GM23248 (cell line): ENCODE measurements around the gene DLG3.

Experiments
- EZH2 ChIP-seq: fragments of 200-600 bp; sonication (generic); IDR thresholded peaks from 2 replicates; pipeline ENCODE4 v1.6.1; 2018; ENCODE audit warnings: antibody characterized with exemption, mild to moderate bottlenecking; ENCODE audit not compliant: insufficient read depth, poor library complexity, severe bottlenecking
- EZH2phosphoT487 ChIP-seq: fragments of 200-600 bp; sonication (generic); IDR thresholded peaks from 2 replicates; pipeline ENCODE4 v1.6.1; 2018; ENCODE audit warnings: antibody characterized with exemption, moderate library complexity, mild to moderate bottlenecking, low read depth; ENCODE audit not compliant: insufficient read depth

DNA sequence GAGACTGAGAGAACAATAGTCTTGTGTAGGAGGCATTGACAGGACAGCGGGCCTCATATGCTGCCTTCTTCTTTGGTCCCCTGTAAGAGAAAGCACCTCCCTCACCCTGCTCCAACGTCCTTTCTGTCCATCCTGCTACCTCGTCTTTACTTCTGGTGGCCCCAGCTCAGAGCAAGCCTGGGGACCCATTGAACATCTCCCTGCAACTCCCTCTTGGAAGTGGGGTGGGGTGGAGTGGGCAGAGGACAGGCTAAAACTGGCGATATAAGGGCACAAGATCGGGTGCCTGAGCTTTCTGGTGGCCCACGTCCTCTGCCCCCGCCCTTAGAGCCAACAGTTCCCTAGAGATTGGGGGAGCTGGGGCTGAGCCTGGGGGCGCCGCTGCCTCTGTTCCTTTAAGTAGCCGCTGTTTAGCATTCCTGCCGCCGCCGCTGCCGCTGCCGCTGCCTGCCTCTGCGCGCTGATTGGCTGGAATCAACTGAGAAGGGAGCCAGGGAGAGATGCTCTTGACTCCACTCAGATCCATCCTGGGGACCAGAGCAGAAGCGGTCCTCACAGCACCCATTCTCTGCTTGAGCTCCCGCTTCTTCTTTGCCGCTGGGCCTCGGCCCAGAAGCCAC lies at the start of gene DLG3:
- TF ChIP-seq EZH2phosphoT487 (no peak), EZH2 (no peak)
